Neural progenitor cell (in vitro differentiated cells): ENCODE results near the gene ARHGEF4. TPM values are rescaled to one million over a fixed set of nuclear protein-coding genes. Genes with fewer than 3 reads are reported as not detected.

Source experiments
- DNase-seq: peaks from one replicate; pipeline ENCODE4 v3.0.0-alpha.2; 2016; ENCODE audit warnings: low spot score
- H2AFZ ChIP-seq: fragments of 200-600 bp; sonication (generic); replicated peaks from 2 replicates; pipeline ENCODE4 v1.6.1; 2016; ENCODE audit warnings: antibody characterized with exemption
- H3F3A ChIP-seq: fragments of 200-600 bp; sonication (generic); 2 replicates; pipeline ENCODE4 v1.6.1; 2016; ENCODE audit warnings: antibody characterized with exemption, low read depth
- H3K27ac ChIP-seq: fragments of 200-600 bp; sonication (generic); 2 replicates; pipeline ENCODE4 v1.5.1; 2016; ENCODE audit warnings: mild to moderate bottlenecking
- H3K27me3 ChIP-seq: fragments of 200-600 bp; sonication (generic); 2 replicates; pipeline ENCODE4 v1.6.1; 2016; ENCODE audit warnings: mild to moderate bottlenecking, moderate library complexity
- H3K36me3 ChIP-seq: fragments of 200-600 bp; sonication (generic); 2 replicates; pipeline ENCODE4 v1.5.1; 2016
- H3K4me1 ChIP-seq: fragments of 200-600 bp; sonication (generic); 2 replicates; pipeline ENCODE4 v1.6.1; 2016; ENCODE audit warnings: mixed run types
- H3K4me2 ChIP-seq: fragments of 200-600 bp; sonication (generic); 2 replicates; pipeline ENCODE4 v1.6.1; 2016
- H3K4me3 ChIP-seq: fragments of 200-600 bp; sonication (generic); 2 replicates; pipeline ENCODE4 v1.5.1; 2016
- H3K79me2 ChIP-seq: fragments of 200-600 bp; sonication (generic); 2 replicates; pipeline ENCODE4 v1.6.1; 2016; ENCODE audit warnings: low read depth
- H3K9ac ChIP-seq: fragments of 200-600 bp; sonication (generic); 2 replicates; pipeline ENCODE4 v1.6.1; 2016
- H3K9me3 ChIP-seq: fragments of 200-600 bp; sonication (generic); 2 replicates; pipeline ENCODE4 v1.5.1; 2016; ENCODE audit warnings: low read depth
- H4K20me1 ChIP-seq: fragments of 200-600 bp; sonication (generic); 2 replicates; pipeline ENCODE4 v1.6.1; 2016; ENCODE audit warnings: low read depth
- H3K27ac Mint-ChIP-seq: 3 replicates; pipeline ENCODE4 v1.8.0; 2021; ENCODE audit warnings: mixed read lengths
- H3K27me3 Mint-ChIP-seq: 2 replicates; pipeline ENCODE4 v1.8.0; 2022; ENCODE audit warnings: low read depth, mild to moderate bottlenecking, inconsistent platforms, moderate library complexity, mixed read lengths; ENCODE audit not compliant: insufficient read depth
- H3K36me3 Mint-ChIP-seq: 3 replicates; pipeline ENCODE4 v1.8.0; 2021; ENCODE audit warnings: mixed read lengths
- H3K4me1 Mint-ChIP-seq: 3 replicates; pipeline ENCODE4 v1.8.0; 2021; ENCODE audit warnings: mixed read lengths
- H3K4me3 Mint-ChIP-seq: 3 replicates; pipeline ENCODE4 v1.8.0; 2021; ENCODE audit warnings: mild to moderate bottlenecking, moderate library complexity, mixed read lengths
- H3K9me3 Mint-ChIP-seq: 3 replicates; pipeline ENCODE4 v1.8.0; 2020; ENCODE audit warnings: mixed read lengths
- CTCF ChIP-seq: fragments of 200-600 bp; sonication (generic); IDR thresholded peaks from 2 replicates; pipeline ENCODE4 v1.5.1; 2017; ENCODE audit warnings: antibody characterized with exemption, mild to moderate bottlenecking
- EZH2 ChIP-seq: fragments of 200-600 bp; sonication (generic); IDR thresholded peaks from 2 replicates; pipeline ENCODE4 v1.6.1; 2017; ENCODE audit warnings: antibody characterized with exemption, mild to moderate bottlenecking, moderate library complexity
- EZH2phosphoT487 ChIP-seq: fragments of 200-600 bp; sonication (generic); IDR thresholded peaks from 2 replicates; pipeline ENCODE4 v1.6.1; 2017; ENCODE audit warnings: antibody characterized with exemption
- total RNA-seq: library from RNA; depleted of rRNA; stranded (reverse); fragments of >200 nt; gene quantifications from 2 replicates; pipeline ENCODE4 v1.2.3, GENCODE V29; 2015; ENCODE audit warnings: low replicate concordance

The ARHGEF4 gene
- total RNA-seq, 1 donor from 2014 or later, result 22.8 TPM

GRCh38 chr2:130891966-130892365 is 55.3 kb downstream of the ARHGEF4 start:
- Histone ChIP-seq H3K27ac (no peak overlapping the region), H2AFZ (no peak overlapping the region), H3K4me2 (no peak overlapping the region), H3K4me1 (peaks cover 10% of the 10 kb centered on the region), H3K36me3 (no peaks in the 10 kb centered on the region), H3K4me3 (no peak overlapping the region), H3K9me3 (no peaks in the 10 kb centered on the region), H3K27me3 (no peaks in the 10 kb centered on the region), H3K9ac (no peak overlapping the region), H4K20me1 (no peaks in the 10 kb centered on the region), H3K79me2 (no peaks in the 10 kb centered on the region), H3F3A (no peaks in the 10 kb centered on the region)
- no peak overlapping the region for H3K27ac Mint-ChIP-seq
- no peak for DNase-seq
- no peak overlapping the region for H3K4me3 Mint-ChIP-seq
- no peaks in the 10 kb centered on the region for H3K36me3 Mint-ChIP-seq
- TF ChIP-seq EZH2phosphoT487, result no peak
- TF ChIP-seq EZH2, result no peak
- no peak for TF ChIP-seq CTCF
- peaks cover 6% of the 10 kb centered on the region for H3K9me3 Mint-ChIP-seq
- H3K4me1 Mint-ChIP-seq, result peaks cover 9% of the 10 kb centered on the region
- no peaks in the 10 kb centered on the region for H3K27me3 Mint-ChIP-seq

GRCh38 chr2:130892793-130893785 is 56.4 kb downstream of the ARHGEF4 start:
- Histone ChIP-seq H3F3A (no peaks in the 10 kb centered on the region), H3K79me2 (no peaks in the 10 kb centered on the region), H3K36me3 (no peaks in the 10 kb centered on the region), H4K20me1 (no peaks in the 10 kb centered on the region), H2AFZ (no peak overlapping the region), H3K27ac (no peak overlapping the region), H3K27me3 (no peaks in the 10 kb centered on the region), H3K4me2 (no peak overlapping the region), H3K4me1 (peaks cover 15% of the 10 kb centered on the region), H3K4me3 (no peak overlapping the region), H3K9me3 (no peaks in the 10 kb centered on the region), H3K9ac (no peak overlapping the region)
- TF ChIP-seq EZH2 (no peak), EZH2phosphoT487 (no peak)
- Mint-ChIP-seq H3K4me1 (peaks cover 16% of the 10 kb centered on the region), H3K27me3 (no peaks in the 10 kb centered on the region), H3K27ac (peak overlapping the region; percentile 13), H3K9me3 (peaks cover 6% of the 10 kb centered on the region), H3K4me3 (no peak overlapping the region), H3K36me3 (no peaks in the 10 kb centered on the region)
- DNase-seq, result no peak

- H3F3A ChIP-seq, result no peaks in the 10 kb centered on the region
- Mint-ChIP-seq H3K27ac (no peak overlapping the region), H3K9me3 (peaks cover 6% of the 10 kb centered on the region), H3K4me3 (no peak overlapping the region), H3K4me1 (peaks cover 27% of the 10 kb centered on the region), H3K36me3 (no peaks in the 10 kb centered on the region), H3K27me3 (no peaks in the 10 kb centered on the region)
- H3K4me1 ChIP-seq, result peaks cover 15% of the 10 kb centered on the region
- H3K79me2 ChIP-seq, result no peaks in the 10 kb centered on the region
- no peaks in the 10 kb centered on the region for H4K20me1 ChIP-seq
- H3K27me3 ChIP-seq, result no peaks in the 10 kb centered on the region
- no peak overlapping the region for H3K9ac ChIP-seq
- no peak for DNase-seq
- no peak overlapping the region for H3K4me3 ChIP-seq
- H3K9me3 ChIP-seq, result no peaks in the 10 kb centered on the region
- H2AFZ ChIP-seq, result no peak overlapping the region
- no peak overlapping the region for H3K27ac ChIP-seq
- no peak for TF ChIP-seq CTCF
- TF ChIP-seq EZH2, result no peak
- no peak for TF ChIP-seq EZH2phosphoT487
- H3K36me3 ChIP-seq, result no peaks in the 10 kb centered on the region
- no peak overlapping the region for H3K4me2 ChIP-seq
These were observed 57.7 kb downstream of the ARHGEF4 start for GRCh38 chr2:130894326-130894942.
